ENCODE data around the gene FCER1G. TPM values are rescaled to one million over a fixed set of nuclear protein-coding genes. Genes with fewer than 3 reads are reported as not detected.

Gene FCER1G
- total RNA-seq, 2 donors from 2014 or later: 0.68 to 0.69 TPM

GRCh38 chr1:161174911-161175310 is 40.2 kb upstream of the FCER1G start:
- H3K4me1 ChIP-seq (ENCODE audit: control insufficient read depth, insufficient read depth, low read length): peaks cover 4% of the 10 kb centered on the region
- Mint-ChIP-seq H3K27me3 (ENCODE audit: insufficient read depth) (no peaks in the 10 kb centered on the region), H3K27ac (no peak overlapping the region), H3K9me3 (no peaks in the 10 kb centered on the region), H3K36me3 (ENCODE audit: low read depth) (peaks cover 40% of the 10 kb centered on the region), H3K4me3 (no peak overlapping the region), H3K4me1 (peaks cover 14% of the 10 kb centered on the region)
- peaks cover 46% of the 10 kb centered on the region for H3K36me3 ChIP-seq (ENCODE audit: control insufficient read depth, insufficient read depth, low read length)
- H3K27ac ChIP-seq (ENCODE audit: low read depth, low read length): no peak overlapping the region
- WGBS, 2 experiments (ENCODE audit: insufficient coverage in 1 of 2, insufficient read length in 1 of 2): 95 to 100% methylated on average over 6 to 11 of the region's 11 CpGs
- TF ChIP-seq CTCF (conservative IDR thresholded peaks at IDR 0.05): no peak
- H3K4me3 ChIP-seq (ENCODE audit: low read length): no peak overlapping the region
- no peaks in the 10 kb centered on the region for H3K27me3 ChIP-seq (ENCODE audit: control insufficient read depth, insufficient read depth, low read length, poor library complexity, severe bottlenecking)
- H3K9me3 ChIP-seq (ENCODE audit: control insufficient read depth, low read length): no peaks in the 10 kb centered on the region
- DNase-seq: no peak
- H3K9ac ChIP-seq (ENCODE audit: extremely low read depth, low read length, poor library complexity, severe bottlenecking): no peak overlapping the region

DNA sequence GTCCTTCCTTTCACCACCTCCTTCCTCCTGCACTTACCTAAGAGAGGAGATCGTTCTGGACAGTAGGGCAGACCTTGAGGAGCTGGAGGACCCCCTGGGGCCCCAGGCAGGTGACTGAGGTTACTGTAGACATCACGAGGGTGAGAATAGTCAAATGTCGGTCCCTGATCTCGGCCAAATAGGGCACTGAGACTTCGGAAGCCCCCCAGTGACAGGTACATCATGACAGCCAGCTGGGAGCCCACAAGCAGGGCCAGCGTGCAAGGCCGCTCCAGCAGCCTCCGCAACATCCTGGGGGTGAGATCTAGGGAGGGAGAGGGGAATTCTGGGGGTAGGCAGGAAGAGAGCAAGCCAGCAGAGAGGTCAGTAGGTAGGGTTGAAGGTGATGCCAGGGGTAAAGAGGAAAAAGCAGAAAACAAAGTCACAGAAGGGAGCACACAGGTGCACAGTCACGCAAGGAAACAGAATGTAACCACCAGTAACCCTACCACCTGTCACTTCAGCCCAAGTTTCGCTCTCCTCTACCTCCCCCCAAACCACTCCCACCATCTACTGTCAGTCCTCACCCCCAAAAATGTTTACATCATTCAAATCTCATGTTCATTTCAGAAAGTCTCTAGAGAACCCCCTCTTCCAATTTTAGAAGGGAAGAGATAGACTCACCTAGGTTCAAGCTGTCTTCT is 39.2 kb upstream of the FCER1G start:
- Mint-ChIP-seq H3K36me3 (ENCODE audit: low read depth) (peaks cover 37% of the 10 kb centered on the region), H3K27ac (no peak overlapping the region), H3K9me3 (no peaks in the 10 kb centered on the region), H3K4me3 (peak overlapping the region; percentile 97), H3K4me1 (peaks cover 14% of the 10 kb centered on the region), H3K27me3 (ENCODE audit: insufficient read depth) (no peaks in the 10 kb centered on the region)
- no peak for DNase-seq
- TF ChIP-seq CTCF (conservative IDR thresholded peaks at IDR 0.05): no peak
- Histone ChIP-seq H3K4me3 (ENCODE audit: low read length) (peak overlapping the region; percentile 96), H3K27ac (ENCODE audit: low read depth, low read length) (no peak overlapping the region), H3K9me3 (ENCODE audit: control insufficient read depth, low read length) (no peaks in the 10 kb centered on the region), H3K9ac (ENCODE audit: extremely low read depth, low read length, poor library complexity, severe bottlenecking) (no peak overlapping the region), H3K4me1 (ENCODE audit: control insufficient read depth, insufficient read depth, low read length) (peaks cover 4% of the 10 kb centered on the region), H3K36me3 (ENCODE audit: control insufficient read depth, insufficient read depth, low read length) (peaks cover 41% of the 10 kb centered on the region), H3K27me3 (ENCODE audit: control insufficient read depth, insufficient read depth, low read length, poor library complexity, severe bottlenecking) (no peaks in the 10 kb centered on the region)
- 91 to 93% methylated on average over 5 to 10 of the region's 10 CpGs for WGBS, 2 experiments (ENCODE audit: insufficient coverage in 1 of 2, insufficient read length in 1 of 2)

- Mint-ChIP-seq H3K4me3 (peak overlapping the region; percentile 97), H3K27me3 (ENCODE audit: insufficient read depth) (no peaks in the 10 kb centered on the region), H3K36me3 (ENCODE audit: low read depth) (peaks cover 32% of the 10 kb centered on the region), H3K4me1 (peaks cover 14% of the 10 kb centered on the region), H3K9me3 (no peaks in the 10 kb centered on the region), H3K27ac (peak overlapping the region; percentile 100)
- H3K9me3 ChIP-seq (ENCODE audit: control insufficient read depth, low read length): no peaks in the 10 kb centered on the region
- no peaks in the 10 kb centered on the region for H3K27me3 ChIP-seq (ENCODE audit: control insufficient read depth, insufficient read depth, low read length, poor library complexity, severe bottlenecking)
- peaks cover 4% of the 10 kb centered on the region for H3K4me1 ChIP-seq (ENCODE audit: control insufficient read depth, insufficient read depth, low read length)
- peak overlapping the region; percentile 68 for H3K9ac ChIP-seq (ENCODE audit: extremely low read depth, low read length, poor library complexity, severe bottlenecking)
- no peak for DNase-seq
- peaks cover 35% of the 10 kb centered on the region for H3K36me3 ChIP-seq (ENCODE audit: control insufficient read depth, insufficient read depth, low read length)
- WGBS, 2 experiments (ENCODE audit: insufficient coverage in 1 of 2, insufficient read length in 1 of 2): 26 to 72% methylated on average over 2 to 16 of the region's 17 CpGs
- H3K27ac ChIP-seq (ENCODE audit: low read depth, low read length): no peak overlapping the region
- peak overlapping the region; percentile 96 for H3K4me3 ChIP-seq (ENCODE audit: low read length)
- no peak for TF ChIP-seq CTCF (conservative IDR thresholded peaks at IDR 0.05)
These were observed 38.5 kb upstream of the FCER1G start for GRCh38 chr1:161176468-161177111.

Data from endodermal cell (in vitro differentiated cells).